DND-41 (cell line): Measurements from ENCODE around the gene XPNPEP3.

Experiments used
- EZH2 ChIP-seq: IDR thresholded peaks from 3 replicates; pipeline ENCODE4 v1.6.1; 2012; ENCODE audit warnings: borderline replicate concordance, low read depth, mild to moderate bottlenecking, moderate library complexity, low read length, inconsistent platforms; ENCODE audit not compliant: severe bottlenecking
- TF ChIP-seq, protein P1 (sequence below): IDR thresholded peaks from 2 replicates; pipeline ENCODE4 v1.5.1; 2012; ENCODE audit warnings: borderline replicate concordance, low read length, moderate library complexity, mild to moderate bottlenecking; ENCODE audit not compliant: poor library complexity, severe bottlenecking; ENCODE audit errors: extremely low read depth

- TF ChIP-seq, protein P1, sequence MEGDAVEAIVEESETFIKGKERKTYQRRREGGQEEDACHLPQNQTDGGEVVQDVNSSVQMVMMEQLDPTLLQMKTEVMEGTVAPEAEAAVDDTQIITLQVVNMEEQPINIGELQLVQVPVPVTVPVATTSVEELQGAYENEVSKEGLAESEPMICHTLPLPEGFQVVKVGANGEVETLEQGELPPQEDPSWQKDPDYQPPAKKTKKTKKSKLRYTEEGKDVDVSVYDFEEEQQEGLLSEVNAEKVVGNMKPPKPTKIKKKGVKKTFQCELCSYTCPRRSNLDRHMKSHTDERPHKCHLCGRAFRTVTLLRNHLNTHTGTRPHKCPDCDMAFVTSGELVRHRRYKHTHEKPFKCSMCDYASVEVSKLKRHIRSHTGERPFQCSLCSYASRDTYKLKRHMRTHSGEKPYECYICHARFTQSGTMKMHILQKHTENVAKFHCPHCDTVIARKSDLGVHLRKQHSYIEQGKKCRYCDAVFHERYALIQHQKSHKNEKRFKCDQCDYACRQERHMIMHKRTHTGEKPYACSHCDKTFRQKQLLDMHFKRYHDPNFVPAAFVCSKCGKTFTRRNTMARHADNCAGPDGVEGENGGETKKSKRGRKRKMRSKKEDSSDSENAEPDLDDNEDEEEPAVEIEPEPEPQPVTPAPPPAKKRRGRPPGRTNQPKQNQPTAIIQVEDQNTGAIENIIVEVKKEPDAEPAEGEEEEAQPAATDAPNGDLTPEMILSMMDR, result no peak
- TF ChIP-seq EZH2, result no peak
These were observed 17.1 kb downstream of the XPNPEP3 start for GRCh38 chr22:40874016-40874415.
